Measurements from ENCODE around the gene ADAM20.
A peak's percentile ranks its signal among the peaks of the same experiment; 100 is the strongest.

Gene ADAM20

DNA sequence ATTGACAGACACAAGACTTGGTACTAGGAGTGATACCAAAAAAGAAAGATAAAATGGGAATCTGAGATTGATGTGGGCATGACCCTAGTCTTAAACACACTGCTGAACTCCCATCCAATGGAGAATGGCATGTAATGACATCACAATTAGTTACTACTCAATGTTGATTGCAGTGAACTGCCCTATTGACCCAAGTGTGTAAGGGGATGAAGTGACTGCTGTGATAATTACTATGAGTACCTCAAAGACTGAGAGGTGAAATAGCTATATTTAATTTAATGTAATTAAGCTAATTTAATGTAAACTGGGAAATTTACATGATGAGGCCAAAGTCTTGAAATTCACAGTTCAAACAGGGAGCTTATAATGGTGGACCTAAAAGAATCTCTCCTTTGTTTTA lies at the start of gene ADAM20:
TSS of gene ADAM20 (minus strand) at position 101 of the 400 bp plus-strand sequence. CDS start 10,247 bp downstream, outside the sequence.
- TF ChIP-seq, protein P1, sequence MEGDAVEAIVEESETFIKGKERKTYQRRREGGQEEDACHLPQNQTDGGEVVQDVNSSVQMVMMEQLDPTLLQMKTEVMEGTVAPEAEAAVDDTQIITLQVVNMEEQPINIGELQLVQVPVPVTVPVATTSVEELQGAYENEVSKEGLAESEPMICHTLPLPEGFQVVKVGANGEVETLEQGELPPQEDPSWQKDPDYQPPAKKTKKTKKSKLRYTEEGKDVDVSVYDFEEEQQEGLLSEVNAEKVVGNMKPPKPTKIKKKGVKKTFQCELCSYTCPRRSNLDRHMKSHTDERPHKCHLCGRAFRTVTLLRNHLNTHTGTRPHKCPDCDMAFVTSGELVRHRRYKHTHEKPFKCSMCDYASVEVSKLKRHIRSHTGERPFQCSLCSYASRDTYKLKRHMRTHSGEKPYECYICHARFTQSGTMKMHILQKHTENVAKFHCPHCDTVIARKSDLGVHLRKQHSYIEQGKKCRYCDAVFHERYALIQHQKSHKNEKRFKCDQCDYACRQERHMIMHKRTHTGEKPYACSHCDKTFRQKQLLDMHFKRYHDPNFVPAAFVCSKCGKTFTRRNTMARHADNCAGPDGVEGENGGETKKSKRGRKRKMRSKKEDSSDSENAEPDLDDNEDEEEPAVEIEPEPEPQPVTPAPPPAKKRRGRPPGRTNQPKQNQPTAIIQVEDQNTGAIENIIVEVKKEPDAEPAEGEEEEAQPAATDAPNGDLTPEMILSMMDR (IDR thresholded peaks at IDR 0.05; ENCODE audit: extremely low read depth, missing control alignments) = no peak
- no peak for DNase-seq (ENCODE audit: low spot score)

DNA sequence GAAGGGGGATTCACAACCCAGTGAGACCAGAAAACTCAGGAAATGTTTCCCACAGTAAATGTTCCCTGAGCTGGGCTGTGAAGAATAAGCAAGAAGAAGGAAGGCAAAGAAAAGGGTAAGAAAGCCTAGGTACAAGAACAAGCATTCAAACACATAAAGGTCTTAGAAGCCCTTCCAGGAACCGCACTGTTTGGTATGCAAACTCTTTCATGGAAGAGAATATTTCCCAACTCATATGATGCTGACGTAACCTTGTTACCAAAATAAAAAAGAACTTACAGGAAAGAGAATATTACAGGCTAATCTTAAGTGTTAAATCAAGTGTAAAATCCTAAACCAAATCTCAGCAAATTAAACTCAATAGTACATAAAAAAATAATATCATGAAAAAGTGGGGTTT lies 42.1 kb upstream of the ADAM20 start:
- TF ChIP-seq, protein P1 (IDR thresholded peaks at IDR 0.05; ENCODE audit: extremely low read depth, missing control alignments) = no peak
- no peak for DNase-seq (ENCODE audit: low spot score)

DNA sequence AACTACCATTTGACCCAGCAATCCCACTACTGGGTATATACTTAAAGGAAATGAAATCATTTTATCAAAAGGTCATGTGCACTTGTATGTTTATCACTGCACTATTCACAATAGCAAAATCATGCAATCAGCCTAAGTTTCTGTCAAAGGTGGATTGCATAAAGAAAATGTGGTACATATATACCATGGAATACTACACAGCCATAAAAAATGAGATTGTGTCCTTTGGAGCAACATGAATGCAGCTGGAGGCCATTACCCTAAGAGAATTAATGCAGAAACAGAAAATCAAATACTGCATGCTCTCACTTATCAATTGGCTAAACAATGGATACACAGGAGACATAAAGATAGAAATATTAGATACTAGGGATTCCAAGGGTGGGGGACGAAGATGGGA lies 38.2 kb upstream of the ADAM20 start:
- TF ChIP-seq, protein P1 (IDR thresholded peaks at IDR 0.05; ENCODE audit: extremely low read depth, missing control alignments) = no peak
- no peak for DNase-seq (ENCODE audit: low spot score)

DNA sequence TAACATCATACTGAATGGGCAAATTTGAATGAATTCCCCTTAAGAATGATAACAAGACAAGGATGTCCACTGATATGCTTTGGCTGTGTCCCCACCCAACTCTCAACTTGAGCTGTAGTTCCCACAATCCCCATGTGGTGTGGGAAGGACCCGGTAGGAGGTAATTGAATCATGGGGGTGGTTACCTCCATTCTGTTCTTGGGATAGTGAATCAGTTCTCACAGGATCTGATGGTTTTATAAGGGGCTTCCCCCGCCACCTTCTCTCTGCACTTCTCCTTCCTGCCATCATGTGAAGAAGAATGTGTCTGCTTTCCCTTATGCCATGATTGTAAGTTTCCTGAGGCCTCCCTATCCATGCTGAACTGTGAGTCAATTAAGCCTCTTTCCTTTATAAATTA lies 36.3 kb upstream of the ADAM20 start:
- DNase-seq (ENCODE audit: low spot score) = no peak
- TF ChIP-seq, protein P1 (IDR thresholded peaks at IDR 0.05; ENCODE audit: extremely low read depth, missing control alignments) = no peak

DNA sequence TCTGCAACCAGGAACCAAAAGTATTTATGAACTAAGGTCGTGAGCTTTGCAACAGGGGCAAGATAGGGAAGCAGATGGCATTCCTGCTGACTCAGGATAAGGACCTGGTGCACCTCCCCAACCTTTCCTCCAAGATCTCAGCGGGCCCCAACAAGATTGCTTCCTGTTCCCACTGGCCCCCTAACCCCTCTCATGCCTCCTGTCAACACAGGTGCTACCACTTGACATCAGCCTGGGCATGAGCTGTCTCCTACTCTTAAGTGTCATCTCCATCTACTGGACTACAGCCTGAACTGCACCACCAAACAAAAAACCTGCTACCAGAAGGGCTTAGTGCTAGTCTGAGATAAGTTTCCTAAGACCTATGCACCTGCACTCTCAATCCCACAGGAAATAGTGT lies 33.0 kb upstream of the ADAM20 start:
- DNase-seq (ENCODE audit: low spot score) = peak; percentile 30
- TF ChIP-seq, protein P1 (IDR thresholded peaks at IDR 0.05; ENCODE audit: extremely low read depth, missing control alignments) = peak; percentile 26

DNA sequence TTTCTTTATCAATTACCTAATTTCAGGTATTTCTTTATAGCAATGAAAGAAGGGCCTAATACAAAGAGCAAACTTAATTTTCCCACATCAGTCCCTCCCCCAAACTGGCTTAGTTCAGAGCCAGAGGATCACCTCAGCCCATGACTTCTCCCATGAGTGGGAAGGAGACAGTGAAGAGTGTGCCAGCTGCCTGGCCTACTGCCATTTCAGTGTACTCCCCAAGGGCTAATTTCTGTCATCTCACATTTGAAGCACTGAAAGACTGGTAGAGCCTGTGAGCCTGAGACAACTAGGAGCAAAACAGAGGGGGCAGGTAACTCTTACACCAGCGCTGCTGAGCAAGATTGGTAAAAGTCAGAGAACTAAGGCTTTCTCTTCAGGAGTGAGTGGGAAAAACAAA lies 29.1 kb upstream of the ADAM20 start:
- TF ChIP-seq, protein P1 (IDR thresholded peaks at IDR 0.05; ENCODE audit: extremely low read depth, missing control alignments) = no peak
- no peak for DNase-seq (ENCODE audit: low spot score)

DNA sequence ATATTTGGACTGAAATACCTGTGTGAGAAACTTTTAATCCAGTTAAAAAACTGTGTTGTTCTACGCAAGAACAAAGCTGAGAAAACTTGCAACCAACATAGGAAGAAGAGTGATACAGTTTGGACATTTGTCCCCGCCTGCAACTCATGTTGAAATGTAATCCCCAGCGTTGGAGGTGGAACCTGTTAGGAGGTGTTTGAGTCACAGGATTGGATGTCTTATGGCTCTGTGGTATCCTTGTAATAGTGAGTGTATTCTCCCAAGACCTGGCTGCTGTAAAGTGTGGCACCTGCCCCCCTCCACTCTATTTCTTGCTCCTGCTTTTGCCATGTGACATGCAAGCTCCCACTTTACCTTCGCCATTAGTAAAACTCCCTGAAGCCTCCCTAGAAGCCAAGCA lies 28.6 kb upstream of the ADAM20 start:
- no peak for DNase-seq (ENCODE audit: low spot score)
- TF ChIP-seq, protein P1 (IDR thresholded peaks at IDR 0.05; ENCODE audit: extremely low read depth, missing control alignments) = no peak

Data from GM20000 (cell line).